Stimulated activated CD4-positive, alpha-beta T cell treated with anti-CD3 and anti-CD28 coated beads, Interleukin-4, amount 100 ng/mL, for 4 hours (primary cell): ENCODE measurements around the gene GPATCH8.
"Not testable (repeated sequence)": the region's sequence is repeated elsewhere in the genome, so short reads cannot be mapped to it uniquely, and the experiment has no call there.

Source experiments
- DNase-seq, 2 experiments: peaks; one replicate each; pipeline ENCODE4 v3.0.0-alpha.2; 2020

Gene GPATCH8

DNA sequence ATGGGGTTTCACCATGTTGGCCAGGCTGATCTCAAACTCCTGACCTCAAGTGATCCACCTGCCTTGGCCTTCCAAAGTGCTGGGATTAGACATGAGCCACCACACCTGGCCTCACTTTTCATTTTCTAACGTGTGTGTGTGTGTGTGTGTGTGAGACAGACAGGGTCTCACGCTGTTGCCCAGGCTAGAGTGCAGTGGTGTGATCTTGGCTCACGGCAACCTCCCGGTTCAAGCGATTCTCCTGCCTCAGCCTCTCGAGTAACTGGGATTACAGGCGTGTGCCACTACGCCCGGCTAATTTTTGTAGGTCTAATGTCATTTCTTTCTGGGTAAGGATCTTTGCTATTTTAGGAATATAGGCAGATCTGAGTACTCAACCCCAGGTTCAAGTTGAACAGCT lies 109.1 kb downstream of the GPATCH8 start:
- DNase-seq, result not testable (repeated sequence)

GRCh38 chr17:44390250-44390870 lies 112.8 kb downstream of the GPATCH8 start:
- DNase-seq, result no peak

DNA sequence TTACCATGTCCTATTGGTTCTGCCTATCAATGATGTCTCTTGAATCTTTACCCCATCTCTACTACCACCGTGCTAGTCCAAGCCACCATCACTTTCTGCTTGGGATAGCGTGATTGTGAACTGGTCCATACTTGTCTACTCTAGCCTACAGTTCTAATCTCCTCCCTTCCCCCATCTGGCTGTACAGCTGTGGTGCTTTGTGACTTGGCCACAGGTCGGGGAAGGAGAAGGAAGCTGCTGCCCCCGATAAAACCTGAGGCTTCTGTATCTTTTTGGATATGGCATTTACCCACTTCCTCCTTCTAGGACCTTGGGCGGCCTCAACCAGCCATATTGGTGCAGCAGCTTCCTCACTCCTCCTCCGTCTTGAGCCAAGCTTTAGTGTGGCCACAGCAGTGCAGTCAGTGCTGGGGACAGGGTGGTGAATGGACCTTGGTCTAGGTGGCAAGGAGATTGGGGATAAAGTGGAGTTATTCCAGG lies 113.4 kb downstream of the GPATCH8 start:
- no peak for DNase-seq

- no peak for DNase-seq
These were observed 113.9 kb downstream of the GPATCH8 start, which contains the start of gene ITGA2B for GRCh38 chr17:44389281-44389680. Gene ITGA2B (minus strand): TSS chr17:44389649. CDS start chr17:44389473, 176 bp downstream.

GRCh38 chr17:44387804-44388203 lies 115.4 kb downstream of the GPATCH8 start:
- no peak for DNase-seq

GRCh38 chr17:44386182-44386525 lies 117.1 kb downstream of the GPATCH8 start:
- DNase-seq, result no peak

- DNase-seq, result peak; percentile 84 to 90
These were observed 117.7 kb downstream of the GPATCH8 start for GRCh38 chr17:44385287-44386181.

GRCh38 chr17:44384823-44385286 lies 118.4 kb downstream of the GPATCH8 start:
- DNase-seq, result no peak

DNA sequence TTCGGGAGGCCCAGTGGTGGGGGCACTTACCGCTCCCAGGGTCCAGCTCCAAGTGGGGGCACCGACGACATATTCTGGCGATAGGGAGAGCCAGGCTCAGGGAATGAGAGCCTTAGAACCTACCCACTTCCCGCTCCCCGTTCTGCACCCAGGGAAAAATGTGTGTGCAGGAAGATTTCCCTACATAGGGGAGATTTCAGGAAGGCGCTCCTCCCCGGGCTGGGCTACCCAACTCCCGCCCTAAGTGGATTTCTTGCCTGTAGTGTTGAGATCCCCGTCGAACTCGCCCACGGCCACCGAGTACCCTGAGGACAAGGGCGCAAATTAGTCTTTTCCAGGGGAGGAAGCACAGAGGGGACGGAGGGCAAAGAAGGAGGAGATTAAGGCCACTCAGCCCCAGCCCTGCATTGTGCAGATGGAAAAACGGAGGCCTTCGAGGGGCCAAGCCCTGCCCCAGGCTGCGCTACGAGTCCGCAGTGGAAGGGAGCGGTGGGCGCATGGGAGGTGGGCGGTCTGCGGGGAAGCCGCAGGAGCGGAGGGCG lies 118.9 kb downstream of the GPATCH8 start:
- DNase-seq, result no peak

DNA sequence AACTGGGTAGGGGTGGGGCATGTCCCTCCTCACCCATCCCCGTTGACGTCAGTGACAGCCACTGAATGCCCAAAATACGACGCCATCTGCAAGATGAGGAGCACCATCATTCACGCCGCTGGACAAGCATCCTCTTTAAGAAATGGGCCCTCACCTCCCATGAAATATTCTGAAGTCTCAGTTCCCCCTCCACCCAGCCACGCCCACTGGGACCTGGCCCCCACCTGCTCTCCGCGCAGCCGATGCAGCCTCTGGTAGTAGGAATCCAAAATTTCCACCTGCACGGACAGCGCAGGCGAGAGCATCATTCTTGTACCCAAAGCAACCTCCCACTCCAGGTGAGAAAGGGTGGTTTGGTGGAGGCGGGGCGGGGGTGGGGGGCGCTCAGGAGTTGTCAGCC lies 119.3 kb downstream of the GPATCH8 start:
- DNase-seq, result no peak

- DNase-seq, result no peak
These were observed 119.8 kb downstream of the GPATCH8 start for GRCh38 chr17:44383363-44383762.

DNA sequence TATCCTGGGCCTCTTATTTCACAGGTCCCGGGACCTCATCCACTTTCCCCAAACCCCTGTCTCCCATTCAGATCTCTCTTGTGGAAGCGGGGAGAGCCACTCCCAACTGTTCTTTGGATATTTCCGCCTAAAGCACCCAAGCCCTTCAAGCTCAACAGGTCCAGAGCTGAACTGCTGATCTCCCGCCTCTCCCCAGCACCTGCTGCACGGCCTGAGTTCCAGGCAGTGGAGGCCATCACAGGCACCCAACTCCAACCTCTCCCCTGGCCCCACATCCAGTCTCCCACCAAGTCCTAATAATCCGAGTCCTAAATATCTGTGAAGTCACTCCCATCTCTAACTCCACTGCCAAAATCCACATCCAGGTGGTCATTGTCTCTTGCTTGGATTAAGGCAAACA lies 120.3 kb downstream of the GPATCH8 start:
- no peak for DNase-seq

DNA sequence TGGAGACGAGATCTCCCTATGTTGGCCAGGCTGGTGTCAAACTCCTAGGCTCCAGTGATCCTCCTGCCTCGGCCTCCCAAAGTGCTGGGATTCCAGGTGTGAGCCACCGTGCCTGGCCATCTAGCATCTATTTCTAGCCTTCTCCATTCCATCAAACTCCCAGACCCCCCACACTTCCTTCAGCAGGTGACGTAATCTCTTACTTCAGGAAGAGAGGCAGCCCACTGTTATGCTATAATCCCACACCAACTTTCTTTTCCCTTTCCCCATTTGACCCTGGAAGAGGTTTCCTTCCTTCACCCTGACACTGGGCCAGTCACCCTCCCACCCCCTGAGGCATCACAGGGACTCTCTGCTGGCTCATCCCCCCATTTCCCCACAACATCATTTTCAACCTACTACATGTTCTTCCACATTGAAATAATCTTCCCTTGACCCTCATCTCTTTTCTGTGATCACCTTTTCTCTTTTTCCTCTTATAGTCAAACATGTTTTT lies 121.3 kb downstream of the GPATCH8 start:
- DNase-seq, result no peak

GRCh38 chr17:44380767-44381166 lies 122.4 kb downstream of the GPATCH8 start:
- no peak for DNase-seq

DNA sequence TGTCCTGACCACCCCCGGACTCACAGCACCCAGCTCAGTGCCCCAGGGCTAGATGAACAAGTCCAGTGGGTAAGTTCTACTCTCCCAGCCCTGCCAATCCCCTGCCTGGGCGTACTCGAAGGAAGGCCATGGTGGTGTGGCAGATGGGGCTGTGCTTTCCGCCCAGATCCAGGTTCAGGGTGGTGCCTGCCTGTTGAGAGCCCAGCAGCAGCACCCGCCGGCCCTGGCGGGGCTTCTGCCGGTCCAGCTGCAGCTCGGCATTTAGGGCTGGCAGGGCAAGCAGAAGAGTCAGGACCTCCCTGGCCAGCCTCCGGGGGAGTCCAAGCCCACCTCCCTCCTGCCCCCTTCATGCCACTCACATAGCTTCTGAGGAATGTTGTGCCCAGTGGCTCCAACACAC lies 123.3 kb downstream of the GPATCH8 start:
- no peak for DNase-seq

- no peak for DNase-seq
These were observed 125.0 kb downstream of the GPATCH8 start for GRCh38 chr17:44378171-44378705.

- no peak for DNase-seq
These were observed 126.4 kb downstream of the GPATCH8 start for GRCh38 chr17:44376779-44377178.

DNA sequence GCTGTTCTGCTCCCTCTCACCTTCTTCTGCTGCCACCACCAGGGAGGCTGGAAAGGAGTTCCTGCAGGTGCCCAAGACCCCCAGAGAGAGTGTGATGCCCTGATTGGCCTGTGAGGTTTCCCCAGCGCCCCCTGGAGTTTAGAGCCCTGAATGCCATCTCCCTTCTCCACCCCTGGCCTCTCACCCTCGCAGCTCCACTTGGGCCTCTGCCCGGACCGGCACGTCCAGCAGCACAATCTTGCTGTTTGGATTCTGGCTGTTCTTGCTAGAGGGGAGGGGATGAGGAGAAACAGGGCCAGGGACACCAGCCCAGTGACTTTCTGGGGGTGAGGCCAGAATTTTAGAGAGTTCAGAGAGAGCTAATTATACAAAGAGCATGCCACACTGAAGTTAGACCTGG lies 127.1 kb downstream of the GPATCH8 start:
- DNase-seq, result no peak

GRCh38 chr17:44375196-44376017 lies 127.8 kb downstream of the GPATCH8 start:
- DNase-seq, result no peak

DNA sequence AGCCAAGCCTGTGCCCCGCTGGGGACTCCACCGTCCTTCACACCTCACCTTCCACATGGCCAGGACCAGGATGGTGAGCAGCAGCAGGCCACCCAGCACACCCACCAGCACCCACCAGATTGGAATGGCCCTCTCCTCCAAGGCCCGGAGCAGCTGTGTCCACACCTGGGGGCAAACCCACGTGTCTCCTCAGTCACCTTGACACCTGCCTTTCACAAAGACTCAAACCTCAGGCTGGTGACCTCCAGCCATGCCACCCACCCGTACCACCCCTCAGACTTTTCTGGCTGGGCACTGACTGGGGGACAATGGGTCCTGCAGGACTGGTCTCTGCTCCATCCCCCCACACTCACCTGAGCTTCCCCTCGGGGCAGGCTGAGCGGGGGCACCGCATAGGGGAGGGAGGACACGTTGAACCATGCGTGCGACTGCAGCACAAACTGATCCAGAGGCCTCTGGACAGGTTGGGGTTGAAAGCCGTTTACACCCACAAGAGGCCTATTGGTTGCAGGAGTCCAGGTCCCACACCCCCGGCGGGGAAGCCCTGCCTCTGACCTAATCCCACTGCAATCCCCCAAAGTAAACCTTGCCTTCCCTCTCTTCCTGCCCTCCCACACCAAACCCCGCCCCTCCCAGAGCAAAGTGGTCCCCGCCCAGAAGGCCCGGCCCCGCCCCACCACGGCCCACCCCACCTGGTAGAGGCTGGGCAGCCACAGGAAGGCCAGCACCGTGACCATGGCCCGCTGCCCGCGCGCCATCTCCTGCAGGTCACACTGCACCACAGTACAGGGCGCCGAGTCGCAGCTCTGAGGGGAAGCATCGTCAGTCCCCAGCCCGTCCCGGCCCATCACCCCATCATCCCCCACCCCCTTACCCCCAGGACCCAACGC lies 128.7 kb downstream of the GPATCH8 start:
- DNase-seq, result no peak

DNA sequence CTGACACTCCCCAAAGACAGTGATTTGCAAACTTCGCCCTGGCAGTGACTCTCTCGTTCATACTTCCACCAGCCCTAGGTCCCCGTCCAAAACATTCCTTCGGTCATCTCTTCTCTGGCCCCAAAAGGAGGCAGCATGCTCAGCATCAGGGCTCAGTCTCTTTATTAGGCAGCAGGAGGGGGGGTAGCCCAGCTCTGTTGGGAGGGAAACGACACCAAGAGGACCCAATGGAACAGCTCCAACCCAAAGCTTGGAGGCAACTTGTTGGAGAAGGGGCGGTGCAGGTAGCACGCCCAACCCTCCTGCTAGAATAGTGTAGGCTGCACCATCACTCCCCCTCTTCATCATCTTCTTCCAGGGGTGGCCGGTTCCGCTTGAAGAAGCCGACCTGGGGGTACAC lies 131.2 kb downstream of the GPATCH8 start:
- DNase-seq, result no peak
